Activated CD4-positive, alpha-beta T cell treated with anti-CD3 and anti-CD28 coated beads for 36 hours (primary cell): ENCODE data around the gene SNX6. TPM values are rescaled to one million over a fixed set of nuclear protein-coding genes. Genes with fewer than 3 reads are reported as not detected.

Experiments
- ATAC-seq: fragments of 200-7000 bp; cut with Tn5 transposase; one replicate; pipeline ENCODE4 v1.10.0; 2021; ENCODE audit warnings: mild to moderate bottlenecking, moderate library complexity
- CTCF ChIA-PET: fragments of 350-600 bp; sonication (Branson Sonifier 250); formaldehyde crosslinking; loops from one replicate; lab custom pipeline; 2021; ENCODE audit warnings: antibody characterized with exemption; lab: Charles Lee
- POLR2A ChIA-PET: fragments of 350-600 bp; sonication (Branson Sonifier 250); formaldehyde crosslinking; loops from one replicate; lab custom pipeline; 2021; ENCODE audit warnings: antibody characterized with exemption, inconsistent platforms; lab: Charles Lee
- DNase-seq: peaks from one replicate; pipeline ENCODE4 v3.0.0-alpha.2; 2020
- H3K27ac Mint-ChIP-seq: one replicate; pipeline ENCODE4 v1.8.0; 2021; ENCODE audit warnings: mixed read lengths
- H3K27me3 Mint-ChIP-seq: one replicate; pipeline ENCODE4 v1.8.0; 2021; ENCODE audit warnings: mixed read lengths
- H3K36me3 Mint-ChIP-seq: one replicate; pipeline ENCODE4 v1.8.0; 2021; ENCODE audit warnings: low read depth, mixed read lengths
- H3K4me1 Mint-ChIP-seq: one replicate; pipeline ENCODE4 v1.8.0; 2021; ENCODE audit warnings: mixed read lengths
- H3K4me3 Mint-ChIP-seq: one replicate; pipeline ENCODE4 v1.8.0; 2021; ENCODE audit warnings: mild to moderate bottlenecking, moderate library complexity, mixed read lengths
- H3K9me3 Mint-ChIP-seq: one replicate; pipeline ENCODE4 v1.8.0; 2021; ENCODE audit warnings: low read depth, mixed read lengths
- intact Hi-C, 2 experiments: fragments of 100-400 bp; cut with DNase I in 1 of 2; cut with micrococcal nuclease in 1 of 2; formaldehyde crosslinking; loops; one replicate each; pipeline versions ENCODE4 v1.14.2 to v1.15.1; 2022 to 2024; cut with DNase I, micrococcal nuclease
- total RNA-seq, 2 experiments: library from RNA; stranded (reverse); gene quantifications; one replicate each; pipeline ENCODE4 v1.2.3, GENCODE V29; 2021

Gene SNX6
- total RNA-seq = 10 to 100 TPM; 77.3 to 78.7 TPM

GRCh38 chr14:34629657-34630529, at the start of gene SNX6:
SNX6 (minus strand) TSS chr14:34630148; CDS start chr14:34630116, 32 bp downstream.
- Mint-ChIP-seq H3K4me3 (peak within 1 kb of the TSS; percentile 97), H3K4me1 (peaks cover 25% of the 10 kb centered on the region), H3K27me3 (no peaks in the 10 kb centered on the region), H3K27ac (peak within 1 kb of the TSS; percentile 98), H3K36me3 (peaks cover 16% of the 10 kb centered on the region), H3K9me3 (no peaks in the 10 kb centered on the region)
- DNase-seq (peak; percentile 93), ATAC-seq (peak; percentile 98)
- intact Hi-C loops = loop anchor here (1.0 to 5.0 kb wide), 8 partner anchors 82 to 792 kb away; partner anchors contain the start of genes CFL2 (in 2 of the 2), FAM177A1 (in 1 of the 2), PRORP (in 1 of the 2) and SPTSSA (in 1 of the 2)
- POLR2A ChIA-PET = interaction anchor here (1.0 kb wide), 1 partner anchor 62 kb away, joined by 4 read pairs; no protein-coding TSS in a partner anchor
- CTCF ChIA-PET = interaction anchor here (0.7 to 0.8 kb wide), 2 partner anchors 18 to 150 kb away, joined by 3 to 4 read pairs; no protein-coding TSS in a partner anchor

- Mint-ChIP-seq H3K27me3 (no peaks in the 10 kb centered on the region), H3K27ac (no peak overlapping the region), H3K36me3 (no peaks in the 10 kb centered on the region), H3K9me3 (no peaks in the 10 kb centered on the region), H3K4me1 (peaks cover 9% of the 10 kb centered on the region), H3K4me3 (no peak overlapping the region)
- ChIA-PET CTCF (no interaction called here), POLR2A (no interaction called here)
- ATAC-seq (no peak), DNase-seq (no peak)
- intact Hi-C loops = no loop called here
Observed at GRCh38 chr14:34678735-34679134, 48.8 kb upstream of the SNX6 start.

- H3K27me3 Mint-ChIP-seq = no peaks in the 10 kb centered on the region
- no peak overlapping the region for H3K4me3 Mint-ChIP-seq
- ATAC-seq = no peak
- H3K27ac Mint-ChIP-seq = no peak overlapping the region
- intact Hi-C loops = no loop called here
- no peak for DNase-seq
- H3K9me3 Mint-ChIP-seq = no peaks in the 10 kb centered on the region
- H3K36me3 Mint-ChIP-seq = no peaks in the 10 kb centered on the region
- peaks cover 7% of the 10 kb centered on the region for H3K4me1 Mint-ChIP-seq
- POLR2A ChIA-PET = no interaction called here
- CTCF ChIA-PET = no interaction called here
Observed at GRCh38 chr14:34678306-34678705, 48.4 kb upstream of the SNX6 start.

GRCh38 chr14:34676516-34677211, 46.7 kb upstream of the SNX6 start:
- DNase-seq (no peak), ATAC-seq (no peak)
- H3K27me3 Mint-ChIP-seq = no peaks in the 10 kb centered on the region
- ChIA-PET CTCF (interaction anchor here (0.5 to 1.2 kb wide), 2 partner anchors 46 to 462 kb away, joined by 3 to 7 read pairs; no protein-coding TSS in a partner anchor), POLR2A (no interaction called here)
- no peaks in the 10 kb centered on the region for H3K36me3 Mint-ChIP-seq
- H3K4me1 Mint-ChIP-seq = no peaks in the 10 kb centered on the region
- H3K9me3 Mint-ChIP-seq = no peaks in the 10 kb centered on the region
- H3K27ac Mint-ChIP-seq = no peak overlapping the region
- H3K4me3 Mint-ChIP-seq = no peak overlapping the region
- intact Hi-C loops = no loop called here

- DNase-seq (no peak), ATAC-seq (no peak)
- ChIA-PET POLR2A (interaction anchor here (0.6 kb wide), 1 partner anchor 47 kb away, joined by 3 read pairs; no protein-coding TSS in a partner anchor), CTCF (interaction anchor here (0.7 to 3.6 kb wide), 12 partner anchors 8 to 739 kb away, joined by 3 to 43 read pairs (median 4); partner anchors contain the start of gene CFL2)
- no peaks in the 10 kb centered on the region for H3K9me3 Mint-ChIP-seq
- H3K36me3 Mint-ChIP-seq = no peaks in the 10 kb centered on the region
- no peaks in the 10 kb centered on the region for H3K27me3 Mint-ChIP-seq
- no peak overlapping the region for H3K4me3 Mint-ChIP-seq
- no peak overlapping the region for H3K27ac Mint-ChIP-seq
- H3K4me1 Mint-ChIP-seq = no peaks in the 10 kb centered on the region
- intact Hi-C loops = loop anchor here (2.0 to 5.0 kb wide), 2 partner anchors 749 kb away; no protein-coding TSS in a partner anchor
Observed at GRCh38 chr14:34673702-34674101, 43.8 kb upstream of the SNX6 start.

- DNase-seq = no peak
- Mint-ChIP-seq H3K4me1 (no peaks in the 10 kb centered on the region), H3K27ac (no peak overlapping the region), H3K27me3 (no peaks in the 10 kb centered on the region), H3K36me3 (no peaks in the 10 kb centered on the region), H3K9me3 (no peaks in the 10 kb centered on the region), H3K4me3 (no peak overlapping the region)
- intact Hi-C loops = loop anchor here (1.0 to 5.0 kb wide), 4 partner anchors 52 to 751 kb away; no protein-coding TSS in a partner anchor
- no peak for ATAC-seq
- CTCF ChIA-PET = interaction anchor here (0.8 to 3.6 kb wide), 6 partner anchors 12 to 62 kb away, joined by 3 to 43 read pairs (median 12); no protein-coding TSS in a partner anchor
- POLR2A ChIA-PET = no interaction called here
Observed at GRCh38 chr14:34671716-34672115, 41.8 kb upstream of the SNX6 start.

GRCh38 chr14:34668111-34668510, 38.2 kb upstream of the SNX6 start:
- peaks cover 6% of the 10 kb centered on the region for H3K4me1 Mint-ChIP-seq
- no peak overlapping the region for H3K4me3 Mint-ChIP-seq
- no peak for DNase-seq
- no peaks in the 10 kb centered on the region for H3K36me3 Mint-ChIP-seq
- intact Hi-C loops = no loop called here
- CTCF ChIA-PET = interaction anchor here (3.8 kb wide), 1 partner anchor 55 kb away, joined by 33 read pairs; no protein-coding TSS in a partner anchor
- ATAC-seq = no peak
- H3K27me3 Mint-ChIP-seq = no peaks in the 10 kb centered on the region
- H3K27ac Mint-ChIP-seq = no peak overlapping the region
- POLR2A ChIA-PET = no interaction called here
- H3K9me3 Mint-ChIP-seq = no peaks in the 10 kb centered on the region

GRCh38 chr14:34667007-34667406, 37.1 kb upstream of the SNX6 start:
- ChIA-PET CTCF (interaction anchor here (0.7 kb wide), 1 partner anchor 124 kb away, joined by 3 read pairs; no protein-coding TSS in a partner anchor), POLR2A (no interaction called here)
- H3K27ac Mint-ChIP-seq = no peak overlapping the region
- no peaks in the 10 kb centered on the region for H3K9me3 Mint-ChIP-seq
- DNase-seq (no peak), ATAC-seq (no peak)
- peaks cover 6% of the 10 kb centered on the region for H3K4me1 Mint-ChIP-seq
- H3K4me3 Mint-ChIP-seq = no peak overlapping the region
- H3K27me3 Mint-ChIP-seq = no peaks in the 10 kb centered on the region
- no peaks in the 10 kb centered on the region for H3K36me3 Mint-ChIP-seq
- intact Hi-C loops = no loop called here

GRCh38 chr14:34665785-34666435, 36.0 kb upstream of the SNX6 start:
- H3K9me3 Mint-ChIP-seq = peaks cover under 1% of the 10 kb centered on the region
- intact Hi-C loops = no loop called here
- ChIA-PET POLR2A (no interaction called here), CTCF (interaction anchor here (1.5 kb wide), 1 partner anchor 16 kb away, joined by 3 read pairs; no protein-coding TSS in a partner anchor)
- no peaks in the 10 kb centered on the region for H3K36me3 Mint-ChIP-seq
- no peaks in the 10 kb centered on the region for H3K27me3 Mint-ChIP-seq
- H3K4me1 Mint-ChIP-seq = peaks cover 6% of the 10 kb centered on the region
- H3K4me3 Mint-ChIP-seq = no peak overlapping the region
- DNase-seq (peak; percentile 16), ATAC-seq (peak; percentile 58)
- peak overlapping the region; percentile 71 for H3K27ac Mint-ChIP-seq

- CTCF ChIA-PET = interaction anchor here (0.7 to 1.5 kb wide), 3 partner anchors 60 to 906 kb away, joined by 3 to 5 read pairs (median 3); no protein-coding TSS in a partner anchor
- POLR2A ChIA-PET = interaction anchor here (0.6 kb wide), 1 partner anchor 66 kb away, joined by 4 read pairs; no protein-coding TSS in a partner anchor
- H3K36me3 Mint-ChIP-seq = no peaks in the 10 kb centered on the region
- H3K27me3 Mint-ChIP-seq = no peaks in the 10 kb centered on the region
- H3K9me3 Mint-ChIP-seq = peaks cover 5% of the 10 kb centered on the region
- H3K4me1 Mint-ChIP-seq = peaks cover 6% of the 10 kb centered on the region
- no peak for DNase-seq
- ATAC-seq = no peak
- intact Hi-C loops = no loop called here
- H3K4me3 Mint-ChIP-seq = no peak overlapping the region
- no peak overlapping the region for H3K27ac Mint-ChIP-seq
Observed at GRCh38 chr14:34662561-34663088, 32.7 kb upstream of the SNX6 start.
